Ishikawa (cell line): Measurements from ENCODE around the gene CACNA1C.

Experiments
- CEBPB ChIP-seq: IDR thresholded peaks from 2 replicates; pipeline ENCODE4 v1.6.1; 2012
- CREB1 ChIP-seq: IDR thresholded peaks from 2 replicates; pipeline ENCODE4 v1.6.1; 2012; ENCODE audit warnings: low read depth
- EGR1 ChIP-seq: IDR thresholded peaks from 2 replicates; pipeline ENCODE4 v1.6.1; 2012
- EP300 ChIP-seq: IDR thresholded peaks from 2 replicates; pipeline ENCODE4 v1.6.1; 2012; ENCODE audit warnings: borderline replicate concordance
- FOXM1 ChIP-seq: IDR thresholded peaks from 2 replicates; pipeline ENCODE4 v1.6.1; 2012; ENCODE audit warnings: low read depth, borderline replicate concordance
- MAX ChIP-seq: IDR thresholded peaks from 2 replicates; pipeline ENCODE4 v1.6.1; 2012
- NFIC ChIP-seq: IDR thresholded peaks from 2 replicates; pipeline ENCODE4 v1.6.1; 2012
- RAD21 ChIP-seq: IDR thresholded peaks from 2 replicates; pipeline ENCODE4 v1.6.1; 2012; ENCODE audit warnings: low read depth
- REST ChIP-seq: IDR thresholded peaks from 2 replicates; pipeline ENCODE4 v1.6.1; 2012; ENCODE audit warnings: low read depth, mild to moderate bottlenecking
- TAF1 ChIP-seq: IDR thresholded peaks from 2 replicates; pipeline ENCODE4 v1.6.1; 2012; ENCODE audit warnings: low read depth, mild to moderate bottlenecking
- TCF12 ChIP-seq: IDR thresholded peaks from 2 replicates; pipeline ENCODE4 v1.6.1; 2012; ENCODE audit warnings: low read depth
- TEAD4 ChIP-seq: IDR thresholded peaks from 2 replicates; pipeline ENCODE4 v1.6.1; 2012
- USF1 ChIP-seq: IDR thresholded peaks from 2 replicates; pipeline ENCODE4 v1.6.1; 2012
- YY1 ChIP-seq: IDR thresholded peaks from 2 replicates; pipeline ENCODE4 v1.6.1; 2012; ENCODE audit warnings: low read depth
- ZBTB7A ChIP-seq: IDR thresholded peaks from 2 replicates; pipeline ENCODE4 v1.6.1; 2012; ENCODE audit warnings: low read depth

CACNA1C gene

GRCh38 chr12:2641761-2642160, 589.0 kb downstream of the CACNA1C start:
- TF ChIP-seq MAX (no peak), ZBTB7A (no peak), TCF12 (no peak), NFIC (no peak), CEBPB (no peak)

- TF ChIP-seq TEAD4 (no peak), CREB1 (no peak), TCF12 (no peak), EGR1 (no peak), EP300 (no peak), NFIC (no peak), ZBTB7A (no peak), TAF1 (no peak), CEBPB (no peak)
Observed at GRCh38 chr12:2642176-2642892, 589.5 kb downstream of the CACNA1C start.

- TF ChIP-seq TAF1 (no peak), EP300 (no peak), REST (no peak), USF1 (no peak), TCF12 (no peak), CREB1 (no peak), NFIC (no peak), TEAD4 (no peak), ZBTB7A (no peak), FOXM1 (no peak), CEBPB (no peak), RAD21 (no peak), EGR1 (no peak), YY1 (no peak), MAX (no peak)
Observed at GRCh38 chr12:2642896-2643425, 590.2 kb downstream of the CACNA1C start.

GRCh38 chr12:2643576-2644135, 590.9 kb downstream of the CACNA1C start:
- no peak for TF ChIP-seq TAF1
- no peak for TF ChIP-seq EP300
- no peak for TF ChIP-seq RAD21
- no peak for TF ChIP-seq MAX
- TF ChIP-seq FOXM1 = no peak
- TF ChIP-seq YY1 = no peak
- TF ChIP-seq USF1 = no peak
- no peak for TF ChIP-seq TCF12
- TF ChIP-seq CEBPB = no peak
- TF ChIP-seq REST = no peak
- TF ChIP-seq NFIC = no peak
- TF ChIP-seq TEAD4 = no peak
- no peak for TF ChIP-seq CREB1
- no peak for TF ChIP-seq EGR1
- no peak for TF ChIP-seq ZBTB7A

- TF ChIP-seq EP300 (no peak), CEBPB (no peak), RAD21 (no peak), TCF12 (no peak), MAX (no peak), USF1 (no peak), TEAD4 (no peak), FOXM1 (no peak), REST (no peak), ZBTB7A (no peak), TAF1 (no peak)
Observed at GRCh38 chr12:2644683-2645405, 592.1 kb downstream of the CACNA1C start.
